ENCODE measurements around the gene CDCA4.

The CDCA4 gene

DNA sequence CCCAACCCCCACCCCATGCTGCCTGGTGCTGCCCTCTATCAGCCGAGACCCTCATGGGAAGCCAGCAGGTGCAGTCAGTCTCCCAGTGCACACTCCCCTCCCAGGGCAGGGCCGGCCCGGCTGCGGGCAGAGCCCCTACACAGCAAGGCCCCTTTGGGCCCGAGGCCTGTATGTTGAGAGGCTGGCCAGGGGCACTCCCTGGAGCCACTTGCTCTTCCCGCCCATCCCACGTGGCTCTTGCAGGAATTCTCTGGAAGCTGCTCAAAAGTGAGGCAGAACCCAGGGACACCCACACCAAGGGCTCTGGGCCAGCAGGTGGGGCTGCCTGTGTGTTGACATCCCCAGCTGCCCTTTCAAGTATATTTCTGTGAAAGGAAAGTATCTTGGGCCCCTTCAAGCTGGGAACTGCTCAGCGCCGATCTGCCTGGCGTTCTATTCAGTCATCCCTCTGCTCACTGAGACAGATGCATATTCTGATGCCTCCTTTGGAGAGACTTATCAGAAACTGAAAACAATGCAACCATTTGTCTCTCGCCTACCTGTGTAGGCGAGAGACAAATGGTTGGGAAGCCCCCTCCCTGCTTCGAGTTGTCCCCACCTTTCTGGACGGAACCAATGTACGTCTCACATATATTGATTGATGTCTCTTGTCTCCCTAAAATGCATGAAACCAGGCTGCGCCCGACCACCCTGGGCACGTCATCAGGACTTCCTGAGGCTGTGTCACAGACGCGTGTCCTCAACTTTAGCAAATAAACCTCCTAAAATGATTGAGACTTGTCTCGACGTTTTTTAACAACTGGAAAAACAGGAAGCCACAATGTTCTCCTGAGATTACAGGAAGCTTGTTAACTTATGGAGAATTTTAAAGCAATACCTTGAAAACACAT is 38.4 kb upstream of the CDCA4 start:
- no peak overlapping the region for H3K4me3 ChIP-seq (ENCODE audit: low read depth, low read length)
- no peak for DNase-seq (ENCODE audit: low read depth)

DNA sequence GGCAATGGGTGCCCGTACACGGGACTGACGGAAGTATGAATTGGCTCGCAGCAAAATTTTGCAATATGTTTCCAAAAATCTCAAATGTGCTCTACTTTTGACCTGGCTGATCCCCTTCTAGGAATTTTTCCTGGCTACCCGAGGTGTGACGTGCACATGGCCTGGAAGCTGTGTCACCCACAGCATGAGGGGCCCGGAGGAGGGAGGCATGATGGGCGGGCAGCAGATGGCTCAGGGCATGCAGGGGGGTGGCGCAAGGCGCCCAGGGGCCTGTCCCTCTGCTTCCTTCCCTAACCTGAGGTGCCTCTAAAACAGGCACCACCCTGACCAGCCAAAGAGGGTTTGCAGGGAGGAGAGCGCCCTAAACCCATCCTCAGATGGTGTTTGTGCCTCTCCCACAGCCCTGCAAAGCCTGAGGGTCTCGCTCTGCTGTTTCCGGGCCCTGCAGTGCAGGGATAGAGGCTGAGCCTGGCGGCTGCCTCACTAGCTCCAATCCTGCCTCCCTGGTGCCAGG is 37.7 kb upstream of the CDCA4 start:
- H3K4me3 ChIP-seq (ENCODE audit: low read depth, low read length): no peak overlapping the region
- no peak for DNase-seq (ENCODE audit: low read depth)

DNA sequence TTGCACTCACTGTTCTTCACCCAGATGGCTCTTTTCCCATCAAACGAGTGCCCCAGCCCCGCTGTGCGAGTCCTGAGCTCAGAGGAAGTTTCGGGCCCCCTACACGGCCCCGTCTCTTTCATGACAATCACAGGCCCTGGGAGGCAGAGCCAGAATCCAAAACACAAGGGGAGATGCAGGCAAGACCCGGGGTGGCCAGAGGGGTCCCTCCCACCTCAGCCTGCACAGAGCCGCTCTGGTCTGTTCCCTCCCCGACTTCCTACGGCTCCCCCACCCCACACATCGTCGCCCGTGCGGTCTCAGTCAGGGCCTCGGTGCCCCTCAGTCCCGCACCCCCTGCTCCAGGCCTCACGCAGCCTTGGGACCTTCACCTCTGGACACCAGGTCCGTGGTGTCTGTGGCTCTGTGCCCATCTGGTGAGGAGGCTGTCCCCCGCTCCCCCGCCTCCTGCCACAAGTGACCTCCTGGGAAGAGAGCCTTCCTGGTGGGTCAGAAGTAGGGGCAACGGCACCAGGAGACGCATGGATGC is 35.5 kb upstream of the CDCA4 start:
- DNase-seq (ENCODE audit: low read depth): no peak
- H3K4me3 ChIP-seq (ENCODE audit: low read depth, low read length): no peak overlapping the region

DNA sequence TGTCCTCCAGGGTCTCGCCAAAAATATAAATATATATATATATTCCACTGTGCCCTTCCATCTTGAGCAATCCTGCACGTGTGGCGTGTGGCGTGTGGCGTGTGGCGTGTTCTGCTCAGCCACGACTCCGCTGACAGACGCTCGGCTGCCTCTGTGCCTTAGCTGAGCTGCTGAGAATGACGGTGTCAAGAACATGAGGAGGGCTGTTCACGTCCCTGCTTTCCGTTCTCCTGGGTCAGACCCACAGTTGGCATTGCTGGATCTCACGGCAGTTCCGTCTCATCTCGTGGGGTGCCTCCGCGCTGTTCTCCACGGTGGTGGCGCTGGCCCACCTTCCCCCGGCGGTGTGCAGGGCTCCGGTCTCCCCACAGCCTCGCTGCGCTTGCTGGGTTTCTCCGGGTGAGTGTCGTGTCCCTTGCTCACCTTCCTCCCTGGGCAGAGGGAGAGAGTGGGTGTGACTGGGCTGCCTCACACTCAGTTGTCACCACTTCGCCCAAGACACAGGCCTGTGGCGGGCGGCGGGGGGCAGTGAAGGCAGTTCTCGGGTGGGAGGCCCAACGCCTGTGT is 34.9 kb upstream of the CDCA4 start:
- no peak for DNase-seq (ENCODE audit: low read depth)
- no peak overlapping the region for H3K4me3 ChIP-seq (ENCODE audit: low read depth, low read length)

DNA sequence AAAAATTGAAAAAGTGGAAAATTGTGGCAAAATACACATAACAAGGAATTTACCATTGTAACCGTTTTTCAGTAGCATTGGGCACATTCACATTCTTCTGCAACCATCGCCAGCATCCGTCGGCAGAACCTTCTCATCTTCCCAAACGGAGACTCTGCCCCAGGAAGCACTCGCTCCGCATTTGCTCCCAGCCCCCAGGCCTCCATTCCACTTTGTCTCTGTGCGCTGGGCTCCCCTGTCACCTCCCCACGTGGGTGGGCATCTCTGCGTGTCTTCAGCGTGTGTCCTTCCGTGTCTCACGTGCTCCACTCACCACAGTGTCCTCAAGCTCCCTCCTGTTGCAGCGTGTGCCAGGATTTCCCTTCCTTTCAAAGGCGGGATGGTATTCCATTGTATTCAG is 34.5 kb upstream of the CDCA4 start:
- H3K4me3 ChIP-seq (ENCODE audit: low read depth, low read length): no peak overlapping the region
- no peak for DNase-seq (ENCODE audit: low read depth)

DNA sequence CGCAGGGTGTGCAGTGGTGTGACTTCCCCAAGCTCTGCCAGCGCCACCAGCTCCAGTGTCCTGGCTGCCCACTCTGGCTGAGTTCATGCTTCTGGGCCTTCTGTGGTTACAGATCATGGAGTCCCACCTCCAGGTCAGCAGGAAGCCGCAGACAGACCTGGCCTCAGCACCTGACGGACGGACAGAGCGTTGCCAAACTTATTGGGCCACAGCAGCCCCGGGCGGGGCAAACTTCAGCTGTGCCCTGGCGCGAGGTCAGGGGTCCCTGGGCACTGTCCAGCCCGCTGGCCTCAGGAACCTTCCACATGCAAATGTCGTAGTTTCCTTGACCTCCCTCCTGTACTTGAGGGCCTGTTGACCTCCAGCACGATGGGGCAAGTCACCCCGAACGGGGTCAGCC is 33.1 kb upstream of the CDCA4 start:
- no peak overlapping the region for H3K4me3 ChIP-seq (ENCODE audit: low read depth, low read length)
- no peak for DNase-seq (ENCODE audit: low read depth)

DNA sequence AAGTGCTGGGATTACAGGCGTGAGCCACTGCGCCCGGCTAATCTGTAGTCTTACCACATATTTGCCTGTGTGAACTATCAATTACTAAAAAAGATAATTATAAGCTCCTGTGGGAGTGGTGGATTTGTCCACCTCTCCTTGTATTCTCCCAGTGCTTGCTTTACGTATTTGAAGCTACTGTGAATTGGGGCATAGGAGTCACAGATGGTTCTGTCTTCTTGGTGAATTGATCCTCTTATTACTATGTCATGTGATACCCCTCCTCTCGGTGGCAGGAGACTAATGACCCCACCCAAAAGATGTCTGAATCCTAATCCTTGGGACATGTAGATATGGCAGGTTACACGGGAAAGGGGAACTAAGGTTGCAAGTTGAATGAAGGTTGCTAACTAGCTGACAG is 32.5 kb upstream of the CDCA4 start:
- no peak for DNase-seq (ENCODE audit: low read depth)
- H3K4me3 ChIP-seq (ENCODE audit: low read depth, low read length): no peak overlapping the region

DNA sequence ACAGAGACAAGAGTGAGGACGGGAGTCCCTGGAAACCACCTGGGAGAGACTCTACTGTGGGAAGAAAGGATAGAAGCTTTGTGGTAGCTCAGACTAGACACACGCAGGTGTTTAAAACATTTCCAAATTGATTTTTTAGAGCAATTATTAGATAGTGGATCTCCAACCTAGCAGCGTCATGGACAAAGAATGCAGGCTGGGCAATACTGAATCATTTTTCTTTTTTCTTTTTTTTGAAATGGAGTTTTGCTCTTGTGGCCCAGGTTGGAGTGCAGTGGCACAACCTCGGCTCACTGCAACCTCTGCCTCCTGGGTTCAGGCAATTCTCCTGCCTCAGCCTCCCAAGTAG is 31.2 kb upstream of the CDCA4 start:
- H3K4me3 ChIP-seq (ENCODE audit: low read depth, low read length): no peak overlapping the region
- no peak for DNase-seq (ENCODE audit: low read depth)

DNA sequence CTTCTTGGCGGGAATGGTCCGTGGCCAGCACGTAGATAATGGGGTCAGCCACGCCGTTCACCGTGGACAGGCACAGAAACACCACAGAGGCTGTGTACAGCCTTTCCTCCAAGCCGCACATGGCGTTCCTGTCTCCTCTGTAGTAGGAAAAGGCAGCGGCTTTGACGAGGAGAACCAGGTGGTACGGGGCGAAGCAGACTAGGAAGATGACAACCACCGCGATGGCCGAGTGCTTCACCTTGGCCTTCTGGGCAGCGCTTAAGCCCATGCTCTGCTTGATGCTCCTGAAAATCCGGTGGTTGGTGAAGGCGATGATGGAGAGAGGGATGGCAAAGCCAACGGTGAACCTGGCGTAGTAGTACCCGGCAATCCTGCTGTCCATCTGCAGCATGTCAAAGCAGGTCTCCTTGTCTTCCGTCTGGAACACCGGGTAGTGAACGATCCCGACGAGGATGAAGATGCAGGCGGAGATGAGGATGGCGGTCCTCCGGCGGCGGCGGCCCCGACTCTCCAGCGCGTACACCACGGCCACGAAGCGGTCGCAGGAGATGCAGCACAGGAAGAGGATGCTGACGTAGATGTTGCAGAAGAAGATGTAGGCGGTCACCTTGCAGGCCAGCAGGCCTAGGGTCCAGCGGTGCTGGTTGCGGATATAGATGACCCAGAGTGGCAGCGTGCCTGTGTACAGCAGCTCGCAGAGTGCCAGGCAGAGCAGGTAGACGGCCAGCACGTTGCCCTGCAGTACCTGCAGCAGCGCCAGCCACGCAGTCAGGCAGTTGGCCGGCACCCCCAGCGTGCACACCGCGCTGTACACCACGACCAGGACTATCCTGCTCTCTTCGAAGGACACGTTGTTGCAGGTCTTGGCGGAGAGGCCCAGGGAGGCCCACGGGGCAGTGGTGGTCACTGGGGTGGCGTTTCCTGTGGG is 30.6 kb upstream of the CDCA4 start:
- no peak for DNase-seq (ENCODE audit: low read depth)
- H3K4me3 ChIP-seq (ENCODE audit: low read depth, low read length): no peak overlapping the region

DNA sequence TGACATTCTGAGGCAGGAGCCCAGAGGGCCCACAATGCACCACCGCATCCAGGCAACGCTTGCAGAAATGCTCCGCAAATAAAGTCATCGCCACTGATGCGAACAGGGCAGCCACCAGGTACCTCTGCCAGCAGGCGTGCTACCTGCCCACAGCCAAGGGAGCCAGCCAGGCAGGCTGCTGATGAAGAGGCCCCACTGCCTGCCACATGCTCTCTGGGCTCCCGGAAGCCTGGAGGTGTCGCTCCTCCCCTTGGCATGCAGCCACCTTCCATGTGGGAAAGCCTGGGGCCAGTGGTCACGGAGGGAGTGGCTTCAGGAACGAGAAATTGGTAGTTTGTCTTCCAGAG is 29.6 kb upstream of the CDCA4 start:
- DNase-seq (ENCODE audit: low read depth): no peak
- H3K4me3 ChIP-seq (ENCODE audit: low read depth, low read length): no peak overlapping the region

DNA sequence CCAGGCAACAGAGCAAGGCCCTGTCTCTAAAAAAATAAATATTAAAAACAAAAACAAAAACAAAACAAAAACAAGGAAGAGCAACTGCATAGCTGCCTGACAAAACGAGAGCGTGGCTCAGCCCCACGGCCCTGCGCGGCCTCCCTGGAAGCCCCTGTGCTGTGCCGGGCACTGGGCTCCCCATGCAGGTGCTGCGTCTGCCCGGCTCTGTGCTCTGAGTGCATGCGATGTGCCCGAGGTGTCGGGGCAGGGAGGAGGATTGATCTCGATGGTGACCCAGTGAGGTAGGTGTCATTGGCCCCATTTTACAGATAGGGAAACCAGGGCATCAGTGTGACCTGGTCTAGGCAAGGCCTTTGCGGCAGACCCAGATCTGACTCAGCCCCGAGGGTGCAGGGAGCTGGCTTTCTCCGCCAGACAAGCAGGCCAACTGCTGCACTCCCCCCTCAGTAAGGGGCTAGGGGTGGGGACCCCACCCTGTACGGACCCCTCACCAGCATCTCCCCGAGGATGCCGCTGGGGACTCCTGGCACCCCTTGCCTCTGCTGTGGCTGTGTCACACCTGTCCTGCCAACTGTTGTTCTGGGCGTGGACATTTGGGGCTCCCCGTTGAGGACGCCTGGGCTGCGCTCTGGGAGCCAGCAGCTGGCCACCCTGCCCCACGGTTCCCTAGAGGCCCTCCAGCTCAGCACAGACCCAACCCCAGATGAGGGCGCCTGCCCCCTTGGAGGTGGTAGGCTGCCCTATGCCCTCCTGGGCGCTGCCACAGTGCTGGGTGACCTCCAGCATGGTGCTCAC is 29.1 kb upstream of the CDCA4 start:
- DNase-seq (ENCODE audit: low read depth): no peak
- H3K4me3 ChIP-seq (ENCODE audit: low read depth, low read length): no peak overlapping the region

DNA sequence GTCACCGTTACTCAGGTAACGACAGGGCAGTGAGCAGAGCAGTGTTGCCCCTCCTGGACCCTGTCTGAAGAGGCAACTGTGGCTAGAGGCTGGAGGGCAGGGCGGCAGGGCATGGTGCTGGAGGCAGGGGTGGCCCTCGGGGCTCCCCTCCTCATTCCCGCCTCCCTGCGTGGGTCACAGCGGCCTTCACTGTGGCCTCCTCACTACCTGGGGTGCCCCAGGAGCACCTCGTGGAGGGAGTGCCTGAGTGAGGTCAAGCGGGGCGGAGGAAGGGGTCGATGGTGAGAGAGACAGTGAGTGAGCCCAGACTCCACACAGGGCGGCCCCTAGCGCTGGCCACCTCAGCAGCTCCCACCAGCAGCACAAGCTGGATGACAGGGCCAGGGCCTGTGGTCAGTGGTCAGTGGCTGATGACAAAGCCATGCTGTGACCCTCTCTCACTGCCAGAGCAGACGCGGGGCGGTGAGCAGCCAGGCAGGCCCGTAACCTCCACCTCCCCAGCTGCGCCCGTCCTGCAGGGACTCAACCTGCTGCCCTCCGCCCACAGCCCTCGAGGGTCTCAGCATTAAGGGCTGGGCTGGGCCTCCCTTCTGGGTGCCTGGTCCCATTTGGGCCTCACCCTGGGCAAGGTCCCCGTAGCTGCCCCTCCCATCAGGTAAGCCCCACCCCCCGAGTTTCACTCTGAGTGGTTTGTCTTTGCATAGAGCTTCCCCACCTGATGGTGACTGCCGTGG is 26.6 kb upstream of the CDCA4 start:
- no peak for DNase-seq (ENCODE audit: low read depth)

DNA sequence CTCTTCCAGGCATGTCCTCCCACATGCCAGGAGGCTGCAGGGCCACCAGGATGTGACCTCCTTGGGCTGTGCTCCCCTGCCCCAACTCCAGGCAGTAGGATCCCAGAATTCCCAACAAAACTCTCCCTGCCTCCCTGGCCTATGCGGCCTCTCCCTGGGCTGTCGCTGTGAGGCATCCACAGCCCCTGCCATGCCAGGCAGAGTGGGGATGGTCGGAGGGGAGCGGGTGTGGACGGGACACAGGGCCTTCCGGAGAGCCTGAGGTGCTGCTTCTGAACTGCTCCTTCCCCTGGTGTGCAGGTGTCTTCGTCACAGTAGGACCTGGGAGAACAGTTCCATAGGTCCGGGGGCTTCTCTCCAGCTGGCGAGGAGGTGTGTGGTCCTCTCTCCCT is 26.0 kb upstream of the CDCA4 start:
- H3K4me3 ChIP-seq (ENCODE audit: low read depth, low read length): no peak overlapping the region
- DNase-seq (ENCODE audit: low read depth): no peak

More for the DNA sequence above, 26.6 kb upstream of the CDCA4 start:
- no peak overlapping the region for H3K4me3 ChIP-seq (ENCODE audit: low read depth, low read length)

DNA sequence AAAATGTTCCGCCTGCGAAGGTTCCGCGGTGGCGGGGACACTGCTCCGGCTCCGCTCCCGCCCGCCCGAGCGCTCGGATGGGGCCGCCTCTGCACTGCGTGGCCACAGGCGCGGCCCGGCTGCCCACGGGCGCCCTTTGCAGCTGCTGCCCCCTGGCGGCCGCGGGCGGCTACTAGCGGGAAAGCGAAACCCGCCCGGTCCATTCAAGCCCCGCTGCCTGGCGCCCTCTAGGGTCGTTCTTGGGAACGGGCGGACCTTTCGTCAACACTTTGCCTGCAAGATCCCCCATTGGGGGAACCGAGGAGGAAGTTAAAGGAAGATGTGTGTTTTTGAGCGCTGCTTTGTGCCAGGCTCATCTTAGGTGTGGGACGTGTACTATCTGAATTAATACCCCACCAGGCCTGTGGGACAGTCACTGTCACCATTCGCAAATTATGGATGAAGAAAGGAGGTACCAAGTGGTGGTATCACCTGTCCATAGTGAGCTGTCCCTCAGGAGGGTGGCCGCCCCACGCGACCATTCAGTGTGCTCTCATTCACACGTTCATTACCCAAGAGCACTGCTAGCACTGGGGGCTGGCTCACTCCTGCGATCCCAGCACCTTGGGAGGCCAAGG is 24.9 kb upstream of the CDCA4 start:
- DNase-seq (ENCODE audit: low read depth): no peak
- no peak overlapping the region for H3K4me3 ChIP-seq (ENCODE audit: low read depth, low read length)

DNA sequence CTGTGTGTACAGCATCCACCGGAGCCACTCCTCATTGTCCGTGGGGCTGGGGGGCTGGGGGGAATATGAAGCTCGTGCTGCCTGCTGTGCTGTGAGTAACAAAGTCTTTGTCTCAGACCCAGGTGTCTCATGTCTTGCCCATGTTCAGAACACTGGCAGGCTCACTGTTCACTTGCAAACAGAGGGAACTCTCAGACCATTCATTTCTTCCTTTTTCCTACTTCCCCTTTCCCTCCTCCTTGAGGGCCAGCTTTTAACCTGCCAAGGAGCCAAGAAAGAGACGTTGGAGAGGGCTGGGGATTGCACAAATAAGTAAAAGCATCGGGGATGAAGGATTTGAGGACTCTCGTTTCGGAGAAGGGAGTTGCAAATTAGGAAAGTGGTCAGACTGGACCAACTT is 22.8 kb upstream of the CDCA4 start:
- no peak for DNase-seq (ENCODE audit: low read depth)
- no peak overlapping the region for H3K4me3 ChIP-seq (ENCODE audit: low read depth, low read length)

DNA sequence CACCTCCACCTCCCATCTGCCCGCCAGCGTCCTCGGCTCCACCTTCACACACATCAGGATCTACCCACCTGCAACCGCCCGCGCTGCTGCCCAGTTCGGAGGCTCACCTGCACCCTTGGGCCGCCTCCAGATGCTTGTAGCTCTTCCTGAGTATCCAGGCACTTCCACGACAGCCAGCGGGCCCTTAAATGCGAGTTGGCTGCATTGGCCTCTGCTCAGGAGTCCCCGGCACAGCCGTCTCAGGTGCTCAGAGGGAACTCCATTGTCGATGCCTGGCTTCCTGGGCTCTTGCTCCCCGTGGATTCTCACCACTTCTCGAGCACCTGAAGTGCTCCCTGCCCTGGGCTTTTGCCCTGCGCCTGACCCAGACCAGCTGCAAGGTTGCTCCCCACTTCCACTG is 21.9 kb upstream of the CDCA4 start:
- no peak overlapping the region for H3K4me3 ChIP-seq (ENCODE audit: low read depth, low read length)
- no peak for DNase-seq (ENCODE audit: low read depth)

DNA sequence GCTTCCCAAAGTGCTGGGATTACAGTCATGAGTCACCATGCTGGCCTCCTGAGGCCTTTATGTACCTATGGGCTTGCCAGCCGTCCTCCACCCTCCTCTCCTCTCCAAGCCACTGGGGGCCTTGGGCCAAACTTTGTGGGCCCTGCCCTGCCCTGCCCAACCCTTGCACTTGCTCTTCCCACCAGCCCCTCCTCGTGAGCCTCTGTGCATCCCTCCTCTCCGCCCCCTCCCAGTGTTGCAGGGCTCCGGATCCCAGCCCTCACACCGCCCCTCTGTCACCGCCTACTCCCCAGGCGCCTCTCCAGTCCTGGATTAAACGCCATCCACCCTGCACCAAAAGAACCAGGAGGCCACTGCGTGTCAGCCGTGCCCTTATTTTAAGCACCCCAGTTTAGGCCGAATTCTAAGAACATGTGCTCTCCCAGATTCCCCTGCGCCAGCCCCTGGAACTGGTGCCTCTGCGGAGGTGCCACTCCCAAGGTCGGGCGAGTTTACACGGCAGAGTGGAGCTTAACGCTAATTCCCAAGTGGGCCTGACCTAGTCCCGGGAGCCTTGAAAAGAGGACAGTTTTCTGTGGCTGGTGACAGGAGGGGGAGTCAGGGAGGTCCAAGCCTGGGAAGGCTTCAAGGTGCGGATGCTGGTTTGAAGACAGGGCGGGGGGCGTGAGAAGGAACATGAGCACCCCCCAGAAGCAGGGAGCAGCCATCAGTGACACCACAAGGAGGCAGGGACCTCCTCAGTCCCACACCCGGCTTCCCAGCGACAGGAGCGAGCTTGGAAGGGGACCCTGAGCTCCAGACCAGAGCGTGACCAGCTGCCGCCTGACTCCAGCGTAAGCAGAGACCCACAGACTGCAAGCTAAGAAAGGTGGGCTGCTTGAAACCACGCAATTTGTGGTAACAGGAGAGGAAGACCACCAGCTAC is 21.2 kb upstream of the CDCA4 start:
- no peak for DNase-seq (ENCODE audit: low read depth)
- no peak overlapping the region for H3K4me3 ChIP-seq (ENCODE audit: low read depth, low read length)
